Activated CD8-positive, alpha-beta memory T cell treated with anti-CD3 and anti-CD28 coated beads, Interleukin-2, amount 50 U/mL, for 24 hours (primary cell): ENCODE measurements around the gene LCAT.

ENCODE experiments used
- DNase-seq: peaks from one replicate; pipeline ENCODE4 v3.0.0-alpha.2; 2020; ENCODE audit errors: extremely low read depth

LCAT gene

DNA sequence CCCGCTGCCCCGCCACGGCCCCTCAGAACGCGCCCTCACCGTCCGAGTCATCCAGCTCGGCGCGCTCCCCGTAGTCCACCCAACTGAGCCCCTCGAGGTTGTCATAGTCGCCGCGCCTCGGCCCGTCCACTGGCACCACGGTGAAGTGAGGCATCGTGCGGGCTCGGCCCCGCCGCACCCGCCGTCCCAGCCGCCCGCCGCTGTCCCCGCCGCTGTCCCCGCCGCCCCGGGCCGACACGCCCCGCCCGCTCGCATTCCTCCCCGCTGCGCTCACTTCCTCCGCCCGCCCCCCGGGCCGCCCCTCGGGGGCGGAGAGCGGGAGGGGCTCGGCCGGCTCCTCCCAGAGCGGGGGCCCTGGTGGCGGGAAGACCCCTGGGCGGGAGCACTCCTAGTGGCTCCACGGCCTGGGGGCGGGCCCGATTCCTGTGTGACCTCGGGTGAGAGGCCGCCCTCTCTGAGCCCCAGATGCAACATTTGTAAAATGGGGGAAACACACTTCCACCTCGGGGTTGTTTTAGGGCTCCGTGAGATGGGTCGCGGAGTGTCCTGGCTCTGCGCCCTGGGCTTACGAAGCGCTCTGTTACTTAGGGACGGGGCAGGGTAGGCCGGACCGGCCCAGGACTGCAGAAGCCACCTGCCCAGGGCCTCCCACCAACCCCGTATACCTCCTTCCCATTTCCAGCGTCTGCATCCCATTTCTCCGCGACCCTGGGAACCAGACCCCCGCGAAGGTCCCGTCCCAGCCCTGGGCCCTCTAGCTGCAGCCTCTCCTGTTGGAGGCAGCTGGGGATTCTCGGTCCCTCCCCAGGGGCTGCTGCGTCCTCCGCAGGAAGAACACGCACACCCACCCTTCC, 24.7 kb upstream of the LCAT start, which contains the start of gene SLC12A4:
Gene SLC12A4 (minus strand): TSS at position 238 of the 854 bp plus-strand sequence. CDS start 84 bp downstream, at position 154.
- peak; percentile 63 for DNase-seq

DNA sequence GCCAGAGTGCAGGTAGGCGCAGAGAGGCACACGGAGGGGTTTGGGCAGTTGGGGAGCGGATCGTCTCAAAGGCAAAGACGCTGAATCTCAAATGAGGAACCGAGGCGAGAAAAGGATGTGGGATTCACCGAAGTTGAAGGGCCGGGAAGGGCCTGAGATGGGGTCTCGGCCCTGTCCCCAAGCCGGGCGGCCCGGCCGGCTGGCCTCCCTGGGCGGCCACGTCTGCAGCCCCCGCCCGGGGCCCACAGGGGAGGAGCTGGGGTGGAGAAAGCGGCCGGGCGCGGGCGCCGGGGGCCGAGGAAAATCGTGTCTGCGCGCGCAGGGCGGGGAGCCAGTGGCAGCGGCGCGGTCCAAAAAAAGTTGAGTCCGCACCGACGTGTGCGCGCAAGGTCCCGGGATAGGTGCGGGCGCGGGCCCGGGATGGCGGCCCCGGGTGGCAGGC, 24.1 kb upstream of the LCAT start:
- no peak for DNase-seq

GRCh38 chr16:67967183-67967957, 23.4 kb upstream of the LCAT start:
- no peak for DNase-seq

DNA sequence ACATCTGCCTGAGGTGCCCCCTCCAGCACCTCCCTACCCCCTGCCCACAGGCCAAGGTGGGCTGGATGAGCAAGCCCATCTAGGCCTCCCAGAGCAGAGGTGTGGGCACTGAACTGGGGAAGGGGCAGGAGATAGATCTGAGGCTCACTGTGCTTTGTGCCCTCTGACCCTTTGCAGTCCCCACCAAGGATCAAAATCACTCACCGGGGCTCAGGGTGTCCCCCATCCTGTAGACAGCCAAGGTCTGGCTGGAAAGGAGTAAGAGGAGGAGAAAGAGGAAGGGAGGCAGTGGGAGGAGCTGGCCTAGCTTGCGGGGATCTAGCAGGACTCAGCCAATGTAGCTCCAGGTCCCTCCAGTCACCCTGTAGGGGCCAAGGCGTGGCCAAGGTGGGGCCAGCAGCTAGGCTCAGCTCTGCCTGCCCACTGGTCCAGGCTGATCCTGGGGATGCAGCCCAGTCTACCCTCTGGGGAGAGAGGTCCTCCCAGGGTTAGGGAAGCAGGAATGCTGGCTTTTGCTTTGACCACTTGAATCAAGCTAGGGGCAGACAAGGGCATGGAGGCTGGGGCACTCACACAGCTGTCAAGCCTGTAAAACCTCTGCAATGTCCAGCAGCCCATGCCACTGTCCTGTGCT, 22.7 kb upstream of the LCAT start:
- no peak for DNase-seq

DNA sequence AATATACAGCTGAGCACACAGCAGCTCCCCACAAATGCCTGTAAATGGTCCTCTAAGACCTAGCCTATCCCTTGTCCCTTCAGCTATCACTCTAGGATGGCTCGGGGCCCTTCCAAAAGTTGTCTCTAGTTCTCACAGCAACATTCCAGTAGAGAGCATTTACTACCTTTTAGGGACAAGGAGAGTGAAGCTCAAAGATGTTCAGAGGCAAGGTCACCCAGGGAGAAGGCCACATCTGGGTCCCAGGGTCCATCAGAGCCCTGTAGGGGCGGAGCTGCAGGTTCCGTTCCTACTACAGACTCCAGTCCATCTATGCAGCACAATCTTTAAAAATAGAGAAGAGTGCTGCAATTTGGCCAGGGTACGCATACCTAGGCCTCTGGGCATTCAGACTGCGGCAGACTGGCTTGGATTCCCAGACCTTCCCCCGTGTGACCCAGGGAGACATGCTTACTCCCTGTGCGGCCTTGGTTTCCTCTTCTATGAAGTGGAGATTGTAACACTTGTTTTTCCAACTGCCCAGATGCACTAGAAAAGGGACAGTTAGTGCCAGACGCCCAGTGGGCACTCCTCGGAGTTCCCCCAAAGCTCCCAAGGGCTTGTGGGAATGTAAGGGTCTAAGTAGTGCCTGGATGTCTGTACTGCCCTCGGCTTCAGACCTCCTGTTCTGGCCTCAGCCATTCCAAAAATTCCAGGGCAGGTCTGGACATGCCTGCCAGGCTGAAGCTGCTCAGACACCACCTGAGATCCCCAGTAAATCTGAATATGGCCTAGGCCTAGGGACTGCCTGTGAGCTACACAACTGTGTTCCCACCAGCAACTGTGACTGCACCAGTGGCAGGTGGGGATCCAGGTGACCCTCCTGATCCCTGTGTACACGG, 22.0 kb upstream of the LCAT start:
- DNase-seq: no peak

GRCh38 chr16:67964477-67965131, 20.7 kb upstream of the LCAT start:
- DNase-seq: no peak

DNA sequence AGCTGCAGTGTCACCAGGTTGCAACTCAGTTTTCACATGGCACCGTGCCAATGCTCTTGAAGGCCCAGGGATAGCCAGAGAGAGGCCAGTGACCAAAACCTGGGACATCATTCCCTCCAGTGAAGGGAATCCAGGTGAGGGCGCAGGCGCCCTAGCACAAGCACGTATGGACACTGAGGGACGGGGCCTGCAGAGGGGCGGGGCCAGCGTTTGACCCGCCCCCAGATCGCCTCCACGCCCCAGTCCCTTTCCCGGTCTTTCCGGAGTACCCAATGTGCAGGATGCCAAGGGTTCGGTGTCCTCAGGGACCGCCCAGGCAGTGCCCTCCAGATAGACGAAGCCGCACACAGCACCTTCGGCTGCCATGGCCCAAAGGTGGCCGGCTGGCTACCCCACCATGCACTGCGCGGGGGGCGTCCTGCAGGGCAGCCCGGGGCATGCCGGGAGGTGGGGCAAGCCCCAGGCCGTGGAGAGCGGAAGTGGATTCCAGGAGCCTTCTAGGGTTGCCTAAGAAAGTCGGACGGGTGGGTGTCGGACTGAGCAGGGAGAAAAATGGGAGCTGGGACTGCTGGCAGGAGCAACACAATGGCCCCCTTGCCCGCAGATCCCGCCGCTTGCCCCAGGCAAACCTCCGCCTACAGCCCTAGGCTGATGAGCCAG, 19.9 kb upstream of the LCAT start:
- DNase-seq: no peak

GRCh38 chr16:67963292-67963661, 19.4 kb upstream of the LCAT start:
- DNase-seq: no peak

DNA sequence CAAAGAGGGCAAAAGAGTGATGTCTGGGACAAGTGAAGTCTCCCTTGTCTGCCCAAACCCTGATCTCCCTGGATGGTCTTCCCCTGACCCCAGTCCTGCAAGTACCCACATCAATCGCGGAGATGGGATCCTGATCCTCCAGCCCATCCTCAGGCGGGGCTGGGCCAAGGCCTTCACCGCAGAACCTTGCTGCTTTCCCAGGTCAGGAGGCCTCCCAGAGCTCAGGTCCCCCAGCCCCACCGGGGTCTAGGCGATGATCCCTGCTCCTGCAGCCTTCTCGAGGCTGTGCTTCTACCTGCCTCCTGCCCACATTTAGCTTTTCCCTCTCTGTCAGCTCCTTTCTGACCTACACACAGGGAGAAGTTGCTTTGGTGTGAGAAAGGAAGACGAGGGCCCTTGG, 18.2 kb upstream of the LCAT start:
- no peak for DNase-seq

DNA sequence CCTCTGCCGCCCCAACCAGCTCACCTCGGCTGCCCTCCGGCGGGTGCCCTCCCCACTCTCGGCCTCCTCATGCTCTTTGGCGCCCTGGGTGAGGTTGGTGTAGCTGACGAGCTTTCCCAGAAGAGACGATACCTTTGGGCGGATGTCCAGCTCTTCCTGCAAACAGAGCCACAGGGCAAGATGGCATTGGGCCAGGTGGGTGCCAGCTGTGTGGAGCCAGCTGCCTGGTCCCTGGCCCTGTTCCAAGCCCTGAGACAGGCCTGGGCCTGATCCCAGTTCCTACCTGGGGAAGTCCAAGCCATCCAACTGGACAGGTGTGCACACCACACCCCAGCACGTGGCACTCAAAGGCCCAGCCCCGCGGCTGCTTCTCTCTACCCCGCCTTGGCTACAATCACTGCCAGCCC, 17.6 kb upstream of the LCAT start:
- no peak for DNase-seq

- DNase-seq: no peak
These were observed 15.8 kb upstream of the LCAT start for GRCh38 chr16:67959536-67960329.

- no peak for DNase-seq
These were observed 13.7 kb upstream of the LCAT start for GRCh38 chr16:67957622-67958021.

GRCh38 chr16:67954421-67955196, 10.7 kb upstream of the LCAT start:
- DNase-seq: no peak

DNA sequence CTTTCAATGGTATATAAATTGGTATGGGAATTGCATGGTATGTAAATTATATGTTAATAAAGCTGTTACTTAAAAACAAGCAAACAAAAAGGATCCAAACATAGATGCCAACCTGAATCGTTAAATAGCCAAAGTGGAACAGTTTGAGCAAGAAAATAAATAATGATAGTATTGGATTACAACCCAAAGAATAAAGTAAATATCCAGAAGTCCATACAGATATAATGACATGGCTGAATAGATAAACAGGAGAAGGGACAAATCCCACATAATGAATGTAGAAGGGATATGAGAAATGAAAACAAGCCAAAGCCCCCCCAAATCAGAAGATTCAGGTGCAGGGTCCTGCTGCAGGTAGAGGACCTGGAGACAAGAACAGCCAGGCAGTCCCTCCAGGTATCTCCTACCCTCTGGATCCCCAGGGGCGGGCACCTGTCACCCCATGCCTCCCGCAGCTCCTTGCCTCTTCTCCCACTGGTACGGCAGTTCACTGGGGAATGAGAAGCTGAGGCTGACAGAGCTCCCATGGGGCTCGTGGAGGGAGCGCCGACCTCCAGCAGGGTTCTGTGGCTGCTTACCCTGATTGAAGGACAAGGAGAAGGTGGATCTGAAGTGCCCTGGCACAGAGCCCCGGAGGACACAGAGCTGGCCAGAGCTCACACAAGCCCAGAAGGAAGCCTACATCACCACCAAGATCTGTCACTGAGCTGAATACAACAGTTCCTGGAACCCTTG, 9.9 kb upstream of the LCAT start:
- no peak for DNase-seq

DNA sequence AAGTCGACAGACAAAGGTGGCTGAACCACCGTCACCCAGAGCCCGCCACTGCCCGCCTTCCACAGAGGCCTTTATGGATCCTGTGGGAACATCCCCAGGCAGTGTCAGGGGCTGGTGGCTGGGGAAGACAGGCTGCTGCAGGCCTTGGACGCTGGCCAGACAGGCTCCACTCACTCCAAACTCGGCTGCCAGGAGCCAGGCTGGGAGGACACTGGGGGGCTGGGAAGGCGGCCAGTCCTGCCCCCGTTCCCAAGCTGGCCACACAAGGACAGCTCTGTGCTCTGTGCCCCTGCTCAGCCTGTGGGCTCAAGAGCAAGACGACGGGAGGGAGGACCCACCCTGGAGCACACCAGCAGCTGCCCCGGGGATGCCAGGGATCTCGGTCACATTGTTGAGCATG, 7.6 kb upstream of the LCAT start:
- DNase-seq: no peak

GRCh38 chr16:67950335-67950843, 6.5 kb upstream of the LCAT start:
- no peak for DNase-seq

GRCh38 chr16:67949645-67950044, 5.7 kb upstream of the LCAT start:
- no peak for DNase-seq

DNA sequence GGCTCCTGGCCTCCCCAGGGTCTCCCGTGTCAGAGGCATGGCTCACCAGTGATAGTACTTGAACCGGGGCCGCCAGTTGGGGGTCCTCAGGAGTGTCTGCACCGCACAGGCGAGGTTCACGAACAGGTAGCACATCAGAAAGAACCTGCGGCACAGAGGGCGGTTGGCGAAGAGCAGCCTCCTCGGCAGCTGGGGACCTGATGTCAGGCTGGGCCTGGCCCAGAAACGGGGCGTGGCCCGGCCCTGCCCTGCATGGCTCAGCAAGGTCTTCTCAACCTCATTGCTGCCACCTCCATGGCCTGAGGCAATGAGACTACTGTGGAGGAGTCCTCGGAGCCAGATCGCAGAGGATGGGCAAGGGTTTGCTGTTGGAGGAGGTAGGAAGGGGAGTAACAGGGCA, 4.1 kb upstream of the LCAT start:
- no peak for DNase-seq
